WTC11 (cell line): ENCODE measurements around the gene TMEM86A. TPM values are rescaled to one million over a fixed set of nuclear protein-coding genes. Genes with fewer than 3 reads are reported as not detected.
A peak's percentile ranks its signal among the peaks of the same experiment; 100 is the strongest.

ENCODE experiments used
- ATAC-seq: fragments of 200-7000 bp; cut with Tn5 transposase; 2 replicates; pipeline ENCODE4 v1.10.0; 2021; ENCODE audit warnings: mild to moderate bottlenecking, moderate library complexity
- CTCF ChIA-PET: fragments of 300-600 bp; sonication (Branson Sonifier 250); formaldehyde crosslinking; loops from one replicate; lab custom pipeline; 2021; ENCODE audit warnings: antibody characterized with exemption; lab: Charles Lee
- POLR2A ChIA-PET: fragments of 350-600 bp; sonication (Branson Sonifier 250); formaldehyde crosslinking; loops from one replicate; lab custom pipeline; 2021; ENCODE audit warnings: antibody characterized with exemption; lab: Charles Lee
- DNase-seq: peaks from one replicate; pipeline ENCODE4 v3.0.0; 2021; ENCODE audit warnings: low spot score
- H3K27ac Mint-ChIP-seq: 2 replicates; pipeline ENCODE4 v1.8.0; 2021; ENCODE audit warnings: mixed read lengths
- H3K27me3 Mint-ChIP-seq: 2 replicates; pipeline ENCODE4 v1.8.0; 2021; ENCODE audit warnings: low read depth, mild to moderate bottlenecking, moderate library complexity, mixed read lengths
- H3K36me3 Mint-ChIP-seq: 2 replicates; pipeline ENCODE4 v1.8.0; 2021; ENCODE audit warnings: mixed read lengths
- H3K4me1 Mint-ChIP-seq: 2 replicates; pipeline ENCODE4 v1.8.0; 2022; ENCODE audit warnings: mixed read lengths
- H3K4me3 Mint-ChIP-seq: 2 replicates; pipeline ENCODE4 v1.8.0; 2021; ENCODE audit warnings: mild to moderate bottlenecking, moderate library complexity, mixed read lengths
- H3K9me3 Mint-ChIP-seq: 2 replicates; pipeline ENCODE4 v1.8.0; 2021; ENCODE audit warnings: mixed read lengths
- ATF1 ChIP-seq: sonication (generic); formaldehyde crosslinking; IDR thresholded peaks from 2 replicates; pipeline ENCODE4 v1.8.1; 2023; ENCODE audit warnings: mild to moderate bottlenecking, moderate library complexity, missing genetic modification reagents
- ESRRA ChIP-seq: sonication (generic); formaldehyde crosslinking; IDR thresholded peaks from 2 replicates; pipeline ENCODE4 v1.8.1; 2022; ENCODE audit warnings: mild to moderate bottlenecking, missing genetic modification reagents, borderline replicate concordance
- IRF2 ChIP-seq: sonication (generic); formaldehyde crosslinking; IDR thresholded peaks from 2 replicates; pipeline ENCODE4 v1.8.0; 2022; ENCODE audit warnings: low read depth, missing genetic modification reagents, borderline replicate concordance
- NFATC4 ChIP-seq: fragments of 250-450 bp; sonication (Bioruptor Pico); IDR thresholded peaks from 2 replicates; pipeline ENCODE4 v1.9.0; 2021; ENCODE audit warnings: mild to moderate bottlenecking
- PRDM15 ChIP-seq: sonication (generic); formaldehyde crosslinking; IDR thresholded peaks from 2 replicates; pipeline ENCODE4 v1.8.0; 2022; ENCODE audit warnings: missing genetic modification reagents
- PREB ChIP-seq: sonication (generic); formaldehyde crosslinking; IDR thresholded peaks from 2 replicates; pipeline ENCODE4 v1.8.1; 2022; ENCODE audit warnings: mild to moderate bottlenecking, missing genetic modification reagents, moderate library complexity, borderline replicate concordance
- PRRX2 ChIP-seq: fragments of 250-450 bp; sonication (Bioruptor Pico); IDR thresholded peaks from 2 replicates; pipeline ENCODE4 v1.8.0; 2021; ENCODE audit warnings: mild to moderate bottlenecking
- RORB ChIP-seq: fragments of 250-450 bp; sonication (Bioruptor Pico); IDR thresholded peaks from 2 replicates; pipeline ENCODE4 v1.9.0; 2021; ENCODE audit warnings: mild to moderate bottlenecking
- SP1 ChIP-seq: sonication (generic); formaldehyde crosslinking; conservative IDR thresholded peaks from 2 replicates; pipeline ENCODE4 v1.8.1; 2022; ENCODE audit warnings: missing genetic modification reagents
- TEAD1 ChIP-seq: sonication (generic); formaldehyde crosslinking; IDR thresholded peaks from 2 replicates; pipeline ENCODE4 v1.8.0; 2022; ENCODE audit warnings: mild to moderate bottlenecking, missing genetic modification reagents
- TEAD4 ChIP-seq: sonication (generic); formaldehyde crosslinking; IDR thresholded peaks from 2 replicates; pipeline ENCODE4 v1.8.0; 2022; ENCODE audit warnings: mild to moderate bottlenecking, missing genetic modification reagents
- total RNA-seq: library from RNA; stranded (reverse); gene quantifications from 3 replicates; pipeline ENCODE4 v1.2.3, GENCODE V29; 2021
- TF ChIP-seq, protein P1 (sequence below): fragments of 200-600 bp; IDR thresholded peaks from 2 replicates; pipeline ENCODE4 v1.8.0; 2022; ENCODE audit warnings: antibody characterized with exemption
- TF ChIP-seq, protein P2 (sequence below): sonication (generic); formaldehyde crosslinking; IDR thresholded peaks from 2 replicates; pipeline ENCODE4 v1.8.1; 2023; ENCODE audit warnings: mild to moderate bottlenecking, missing genetic modification reagents
- TF ChIP-seq, protein P3 (sequence below): sonication (generic); formaldehyde crosslinking; conservative IDR thresholded peaks from 2 replicates; pipeline ENCODE4 v1.8.1; 2023; ENCODE audit warnings: mild to moderate bottlenecking, low read depth, missing genetic modification reagents, moderate library complexity
- TF ChIP-seq, protein P4 (sequence below): sonication (generic); formaldehyde crosslinking; IDR thresholded peaks from 2 replicates; pipeline ENCODE4 v1.8.1; 2023; ENCODE audit warnings: mild to moderate bottlenecking, missing genetic modification reagents
- TF ChIP-seq, protein P5 (sequence below): fragments of 250-450 bp; sonication (Bioruptor Pico); conservative IDR thresholded peaks from 2 replicates; pipeline ENCODE4 v1.9.0; 2021; ENCODE audit warnings: mild to moderate bottlenecking

The TMEM86A gene
- total RNA-seq, 1 experiment from 2014 or later = 1.7 TPM

DNA sequence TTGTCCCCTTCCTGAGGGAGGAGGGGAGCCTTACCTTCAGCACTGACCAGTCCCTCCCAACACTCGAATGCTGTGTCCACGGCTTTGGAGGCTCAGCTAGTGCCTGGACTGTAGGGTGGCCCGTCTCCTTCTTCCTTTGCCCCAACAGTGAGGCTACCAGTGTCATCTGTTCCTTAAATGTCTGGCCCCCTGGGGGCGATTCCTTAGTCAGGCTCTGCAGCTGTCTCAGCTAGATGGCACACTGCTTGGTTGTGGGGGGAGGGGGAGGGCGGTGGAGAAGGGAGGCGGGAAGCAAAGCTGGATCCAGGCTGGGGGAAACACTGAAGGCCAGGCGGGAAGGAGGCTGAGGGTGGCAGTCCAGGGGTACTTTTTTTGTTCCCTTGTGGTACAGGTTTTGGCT lies 27.5 kb downstream of the TMEM86A start, which contains the start of gene IGSF22 (continued):
- TF ChIP-seq PRDM15 = no peak
- no peak for TF ChIP-seq NFATC4 (CRISPR knock-in tag)
- TF ChIP-seq IRF2 (CRISPR knock-in tag) = no peak
- TF ChIP-seq ATF1 (CRISPR knock-in tag) = no peak

- Mint-ChIP-seq H3K4me3 (no peak overlapping the region), H3K27ac (no peak overlapping the region), H3K4me1 (peaks cover 18% of the 10 kb centered on the region), H3K36me3 (no peaks in the 10 kb centered on the region), H3K27me3 (peaks cover 10% of the 10 kb centered on the region; the same call in 1 of the 2 replicates), H3K9me3 (no peaks in the 10 kb centered on the region)
- ChIA-PET CTCF (interaction anchor here (0.6 to 2.8 kb wide), 30 partner anchors 9 to 612 kb away, joined by 3 to 21 read pairs (median 4); partner anchors contain the start of gene TSG101), POLR2A (no interaction called here)
- DNase-seq = peak; percentile 78
- peak; percentile 85 for ATAC-seq
- TF ChIP-seq, protein P1, sequence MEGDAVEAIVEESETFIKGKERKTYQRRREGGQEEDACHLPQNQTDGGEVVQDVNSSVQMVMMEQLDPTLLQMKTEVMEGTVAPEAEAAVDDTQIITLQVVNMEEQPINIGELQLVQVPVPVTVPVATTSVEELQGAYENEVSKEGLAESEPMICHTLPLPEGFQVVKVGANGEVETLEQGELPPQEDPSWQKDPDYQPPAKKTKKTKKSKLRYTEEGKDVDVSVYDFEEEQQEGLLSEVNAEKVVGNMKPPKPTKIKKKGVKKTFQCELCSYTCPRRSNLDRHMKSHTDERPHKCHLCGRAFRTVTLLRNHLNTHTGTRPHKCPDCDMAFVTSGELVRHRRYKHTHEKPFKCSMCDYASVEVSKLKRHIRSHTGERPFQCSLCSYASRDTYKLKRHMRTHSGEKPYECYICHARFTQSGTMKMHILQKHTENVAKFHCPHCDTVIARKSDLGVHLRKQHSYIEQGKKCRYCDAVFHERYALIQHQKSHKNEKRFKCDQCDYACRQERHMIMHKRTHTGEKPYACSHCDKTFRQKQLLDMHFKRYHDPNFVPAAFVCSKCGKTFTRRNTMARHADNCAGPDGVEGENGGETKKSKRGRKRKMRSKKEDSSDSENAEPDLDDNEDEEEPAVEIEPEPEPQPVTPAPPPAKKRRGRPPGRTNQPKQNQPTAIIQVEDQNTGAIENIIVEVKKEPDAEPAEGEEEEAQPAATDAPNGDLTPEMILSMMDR = peak; percentile 42; the same call in 1 of the 2 replicates
- TF ChIP-seq RORB (CRISPR knock-in tag) = no peak
Observed at GRCh38 chr11:18727479-18728236, 29.1 kb downstream of the TMEM86A start.

- ATAC-seq (no peak), DNase-seq (no peak)
- Mint-ChIP-seq H3K27me3 (peaks cover 10% of the 10 kb centered on the region; the same call in 1 of the 2 replicates), H3K27ac (no peak overlapping the region), H3K9me3 (no peaks in the 10 kb centered on the region), H3K4me1 (peaks cover 18% of the 10 kb centered on the region), H3K36me3 (no peaks in the 10 kb centered on the region), H3K4me3 (no peak overlapping the region)
- CTCF ChIA-PET = interaction anchor here (0.6 to 3.3 kb wide), 20 partner anchors 7 to 318 kb away, joined by 3 to 28 read pairs (median 6); partner anchors contain the start of gene TSG101
- POLR2A ChIA-PET = no interaction called here
- TF ChIP-seq PRRX2 (CRISPR knock-in tag) = no peak
- no peak for TF ChIP-seq TEAD1 (CRISPR knock-in tag)
- TF ChIP-seq, protein P2, sequence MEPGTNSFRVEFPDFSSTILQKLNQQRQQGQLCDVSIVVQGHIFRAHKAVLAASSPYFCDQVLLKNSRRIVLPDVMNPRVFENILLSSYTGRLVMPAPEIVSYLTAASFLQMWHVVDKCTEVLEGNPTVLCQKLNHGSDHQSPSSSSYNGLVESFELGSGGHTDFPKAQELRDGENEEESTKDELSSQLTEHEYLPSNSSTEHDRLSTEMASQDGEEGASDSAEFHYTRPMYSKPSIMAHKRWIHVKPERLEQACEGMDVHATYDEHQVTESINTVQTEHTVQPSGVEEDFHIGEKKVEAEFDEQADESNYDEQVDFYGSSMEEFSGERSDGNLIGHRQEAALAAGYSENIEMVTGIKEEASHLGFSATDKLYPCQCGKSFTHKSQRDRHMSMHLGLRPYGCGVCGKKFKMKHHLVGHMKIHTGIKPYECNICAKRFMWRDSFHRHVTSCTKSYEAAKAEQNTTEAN (CRISPR knock-in tag) = no peak
- TF ChIP-seq TEAD4 (CRISPR knock-in tag) = no peak
- TF ChIP-seq PREB = no peak
- TF ChIP-seq, protein P3, sequence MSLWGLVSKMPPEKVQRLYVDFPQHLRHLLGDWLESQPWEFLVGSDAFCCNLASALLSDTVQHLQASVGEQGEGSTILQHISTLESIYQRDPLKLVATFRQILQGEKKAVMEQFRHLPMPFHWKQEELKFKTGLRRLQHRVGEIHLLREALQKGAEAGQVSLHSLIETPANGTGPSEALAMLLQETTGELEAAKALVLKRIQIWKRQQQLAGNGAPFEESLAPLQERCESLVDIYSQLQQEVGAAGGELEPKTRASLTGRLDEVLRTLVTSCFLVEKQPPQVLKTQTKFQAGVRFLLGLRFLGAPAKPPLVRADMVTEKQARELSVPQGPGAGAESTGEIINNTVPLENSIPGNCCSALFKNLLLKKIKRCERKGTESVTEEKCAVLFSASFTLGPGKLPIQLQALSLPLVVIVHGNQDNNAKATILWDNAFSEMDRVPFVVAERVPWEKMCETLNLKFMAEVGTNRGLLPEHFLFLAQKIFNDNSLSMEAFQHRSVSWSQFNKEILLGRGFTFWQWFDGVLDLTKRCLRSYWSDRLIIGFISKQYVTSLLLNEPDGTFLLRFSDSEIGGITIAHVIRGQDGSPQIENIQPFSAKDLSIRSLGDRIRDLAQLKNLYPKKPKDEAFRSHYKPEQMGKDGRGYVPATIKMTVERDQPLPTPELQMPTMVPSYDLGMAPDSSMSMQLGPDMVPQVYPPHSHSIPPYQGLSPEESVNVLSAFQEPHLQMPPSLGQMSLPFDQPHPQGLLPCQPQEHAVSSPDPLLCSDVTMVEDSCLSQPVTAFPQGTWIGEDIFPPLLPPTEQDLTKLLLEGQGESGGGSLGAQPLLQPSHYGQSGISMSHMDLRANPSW = no peak
- no peak for TF ChIP-seq ESRRA (CRISPR knock-in tag)
- TF ChIP-seq, protein P4, sequence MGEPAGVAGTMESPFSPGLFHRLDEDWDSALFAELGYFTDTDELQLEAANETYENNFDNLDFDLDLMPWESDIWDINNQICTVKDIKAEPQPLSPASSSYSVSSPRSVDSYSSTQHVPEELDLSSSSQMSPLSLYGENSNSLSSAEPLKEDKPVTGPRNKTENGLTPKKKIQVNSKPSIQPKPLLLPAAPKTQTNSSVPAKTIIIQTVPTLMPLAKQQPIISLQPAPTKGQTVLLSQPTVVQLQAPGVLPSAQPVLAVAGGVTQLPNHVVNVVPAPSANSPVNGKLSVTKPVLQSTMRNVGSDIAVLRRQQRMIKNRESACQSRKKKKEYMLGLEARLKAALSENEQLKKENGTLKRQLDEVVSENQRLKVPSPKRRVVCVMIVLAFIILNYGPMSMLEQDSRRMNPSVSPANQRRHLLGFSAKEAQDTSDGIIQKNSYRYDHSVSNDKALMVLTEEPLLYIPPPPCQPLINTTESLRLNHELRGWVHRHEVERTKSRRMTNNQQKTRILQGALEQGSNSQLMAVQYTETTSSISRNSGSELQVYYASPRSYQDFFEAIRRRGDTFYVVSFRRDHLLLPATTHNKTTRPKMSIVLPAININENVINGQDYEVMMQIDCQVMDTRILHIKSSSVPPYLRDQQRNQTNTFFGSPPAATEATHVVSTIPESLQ (CRISPR knock-in tag) = no peak
- TF ChIP-seq NFATC4 (CRISPR knock-in tag) = no peak
- no peak for TF ChIP-seq SP1
- TF ChIP-seq, protein P5, sequence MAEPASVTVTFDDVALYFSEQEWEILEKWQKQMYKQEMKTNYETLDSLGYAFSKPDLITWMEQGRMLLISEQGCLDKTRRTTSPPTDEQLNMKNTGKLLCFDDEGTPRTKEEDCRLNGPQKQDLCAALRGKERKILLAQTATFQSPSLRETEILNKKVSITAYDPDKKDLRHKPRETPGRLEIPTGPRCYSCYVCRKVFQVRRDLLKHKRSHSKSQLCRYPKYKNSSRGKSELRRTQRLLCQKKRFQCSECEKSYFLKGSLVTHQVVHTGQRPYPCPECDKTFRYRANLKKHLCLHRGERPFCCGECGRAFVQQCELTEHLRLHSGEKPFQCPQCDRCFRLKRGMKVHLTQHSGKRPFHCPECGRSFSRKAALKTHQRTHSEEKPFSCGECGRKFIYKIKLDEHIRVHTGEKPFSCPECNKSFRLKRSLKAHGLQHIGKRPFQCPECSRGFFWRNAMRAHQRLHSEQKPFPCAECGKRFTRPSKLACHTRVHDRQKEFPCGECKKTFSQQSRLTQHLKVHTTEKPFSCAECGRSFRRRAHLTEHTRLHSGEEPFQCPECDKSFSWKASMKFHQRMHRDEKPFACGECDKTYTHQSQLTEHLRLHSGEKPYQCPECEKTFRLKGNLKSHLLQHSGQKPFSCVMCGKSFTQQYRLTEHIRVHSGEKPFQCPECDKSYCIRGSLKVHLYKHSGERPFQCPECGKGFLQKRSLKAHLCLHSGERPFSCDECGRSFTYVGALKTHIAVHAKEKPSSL = no peak
Observed at GRCh38 chr11:18728658-18729057, 30.1 kb downstream of the TMEM86A start.
